Hepatocyte (in vitro differentiated cells): ENCODE results near the gene RNF39. TPM values are rescaled to one million over a fixed set of nuclear protein-coding genes. Genes with fewer than 3 reads are reported as not detected.

Experiments
- DNase-seq: peaks from one replicate; pipeline ENCODE4 v3.0.0-alpha.2; 2016; ENCODE audit warnings: low spot score
- H2AFZ ChIP-seq: fragments of 200-600 bp; sonication (generic); 2 replicates; pipeline ENCODE4 v1.6.0; 2016; ENCODE audit warnings: antibody characterized with exemption, mild to moderate bottlenecking
- H3K27ac ChIP-seq: fragments of 200-600 bp; sonication (generic); 2 replicates; pipeline ENCODE4 v1.5.1; 2016; ENCODE audit warnings: mild to moderate bottlenecking
- H3K27me3 ChIP-seq: fragments of 200-600 bp; sonication (generic); 2 replicates; pipeline ENCODE4 v1.6.1; 2016
- H3K36me3 ChIP-seq: fragments of 200-600 bp; sonication (generic); replicated peaks from 2 replicates; pipeline ENCODE4 v1.5.1; 2016; ENCODE audit warnings: low read depth; ENCODE audit not compliant: insufficient read depth
- H3K4me1 ChIP-seq: fragments of 200-600 bp; sonication (generic); 2 replicates; pipeline ENCODE4 v1.5.1; 2016; ENCODE audit warnings: mild to moderate bottlenecking, moderate library complexity; ENCODE audit not compliant: insufficient read depth
- H3K4me2 ChIP-seq: fragments of 200-600 bp; sonication (generic); 2 replicates; pipeline ENCODE4 v1.6.0; 2016
- H3K4me3 ChIP-seq: fragments of 200-600 bp; sonication (generic); 2 replicates; pipeline ENCODE4 v1.5.1; 2016; ENCODE audit warnings: mild to moderate bottlenecking
- H3K79me2 ChIP-seq: fragments of 200-600 bp; sonication (generic); 2 replicates; pipeline ENCODE4 v1.6.0; 2017; ENCODE audit warnings: mild to moderate bottlenecking
- H3K9me2 ChIP-seq: fragments of 200-600 bp; sonication (generic); replicated peaks from 2 replicates; pipeline ENCODE4 v1.6.0; 2017; ENCODE audit warnings: mild to moderate bottlenecking; ENCODE audit not compliant: insufficient read depth
- H3K9me3 ChIP-seq: fragments of 200-600 bp; sonication (generic); 2 replicates; pipeline ENCODE4 v1.5.1; 2016; ENCODE audit warnings: low read depth, mild to moderate bottlenecking
- H4K20me1 ChIP-seq: fragments of 200-600 bp; sonication (generic); 2 replicates; pipeline ENCODE4 v1.6.0; 2016; ENCODE audit warnings: mild to moderate bottlenecking; ENCODE audit not compliant: insufficient read depth, poor library complexity, severe bottlenecking
- CTCF ChIP-seq: fragments of 200-600 bp; sonication (generic); IDR thresholded peaks from 2 replicates; pipeline ENCODE4 v1.5.1; 2016; ENCODE audit warnings: antibody characterized with exemption, mild to moderate bottlenecking; ENCODE audit not compliant: poor library complexity
- EZH2 ChIP-seq: fragments of 200-600 bp; sonication (generic); IDR thresholded peaks from 2 replicates; pipeline ENCODE4 v1.6.1; 2016; ENCODE audit warnings: antibody characterized with exemption, mild to moderate bottlenecking, borderline replicate concordance
- EZH2phosphoT487 ChIP-seq: fragments of 200-600 bp; sonication (generic); IDR thresholded peaks from one replicate; pipeline ENCODE4 v1.6.1; 2018; ENCODE audit warnings: antibody characterized with exemption, mild to moderate bottlenecking, low read depth, moderate library complexity; ENCODE audit not compliant: unreplicated experiment, severe bottlenecking
- WGBS: methylation state at CpG from one replicate; pipeline ENCODE4 v1.1.6; 2016; ENCODE audit warnings: low lambda C conversion rate; ENCODE audit errors: missing lambda C conversion rate; 5-methylcytosine and 5-hydroxymethylcytosine counted together
- polyA plus RNA-seq: library from polyadenylated mRNA; unstranded; fragments of >200 nt; fragmentation: Nextera tagmentation; extraction: Ambion mirVana; gene quantifications from 2 replicates; pipeline ENCODE4 v1.2.1, GENCODE V29; 2016
- total RNA-seq: library from RNA; depleted of rRNA; stranded (reverse); fragments of >200 nt; gene quantifications from 2 replicates; pipeline ENCODE4 v1.2.3, GENCODE V29; 2014

RNF39 gene
- total and polyA plus RNA-seq, 2 experiments from 2014 or later = 0.73 to 3.3 TPM

GRCh38 chr6:30071858-30072257 lies 3.7 kb downstream of the RNF39 start:
- Histone ChIP-seq H4K20me1 (no peaks in the 10 kb centered on the region), H3K36me3 (no peaks in the 10 kb centered on the region), H3K4me3 (no peak overlapping the region), H3K79me2 (peaks cover 11% of the 10 kb centered on the region), H3K27me3 (peaks cover 74% of the 10 kb centered on the region), H3K9me2 (no peaks in the 10 kb centered on the region), H3K4me2 (peak overlapping the region; percentile 77), H2AFZ (no peak overlapping the region), H3K4me1 (peaks cover 31% of the 10 kb centered on the region), H3K9me3 (no peaks in the 10 kb centered on the region), H3K27ac (no peak overlapping the region)
- 63% methylated on average over 3 of the region's 3 CpGs for WGBS
- DNase-seq = no peak
- no peak for TF ChIP-seq EZH2
- TF ChIP-seq EZH2phosphoT487 = no peak
- TF ChIP-seq CTCF = no peak

DNA sequence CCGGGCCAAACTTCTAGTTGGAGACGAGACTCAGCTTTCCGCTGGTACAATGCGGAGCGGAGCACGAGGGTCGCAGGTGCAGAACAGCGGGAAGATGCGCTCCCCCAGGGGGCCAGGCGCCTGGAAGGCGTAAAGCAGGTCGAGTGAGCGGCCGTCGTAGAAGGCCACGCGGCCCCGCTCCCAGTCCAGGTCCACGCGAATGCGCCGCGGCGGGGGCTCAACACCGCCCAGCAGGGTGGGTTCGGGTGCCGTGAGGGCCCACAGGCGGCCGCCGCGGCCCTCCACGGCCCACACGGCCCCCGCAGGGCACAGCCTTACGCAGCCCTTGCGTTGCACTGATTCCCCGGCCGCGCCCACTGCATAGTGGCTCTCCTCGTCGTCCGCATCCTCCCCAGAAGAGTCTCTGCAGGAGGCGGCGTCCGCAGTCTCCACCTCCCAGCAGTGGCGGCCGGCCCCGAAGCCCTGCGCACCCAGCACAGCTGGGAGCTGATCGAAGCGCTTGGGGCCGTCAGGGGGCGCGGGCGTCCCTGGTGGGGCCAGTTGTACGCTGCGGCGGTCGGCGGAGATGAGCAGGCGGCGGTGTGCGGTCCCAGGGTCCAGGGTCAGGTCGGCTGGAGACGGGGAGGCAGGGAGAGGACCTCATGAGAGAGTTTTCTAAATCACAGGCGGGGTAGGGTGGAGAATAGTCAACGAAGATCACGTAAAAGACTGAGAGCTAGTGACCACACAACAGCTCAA lies 4.3 kb downstream of the RNF39 start:
- H3K27me3 ChIP-seq = peaks cover 68% of the 10 kb centered on the region
- H3K4me2 ChIP-seq = peak overlapping the region; percentile 77
- H3K27ac ChIP-seq = no peak overlapping the region
- no peak overlapping the region for H3K4me3 ChIP-seq
- WGBS = 14% methylated on average over 65 of the region's 68 CpGs
- H3K4me1 ChIP-seq = peaks cover 26% of the 10 kb centered on the region
- H3K36me3 ChIP-seq = no peaks in the 10 kb centered on the region
- H2AFZ ChIP-seq = no peak overlapping the region
- DNase-seq = peak; percentile 68
- no peaks in the 10 kb centered on the region for H4K20me1 ChIP-seq
- no peaks in the 10 kb centered on the region for H3K9me2 ChIP-seq
- H3K9me3 ChIP-seq = no peaks in the 10 kb centered on the region
- TF ChIP-seq EZH2 (peak; percentile 94), CTCF (no peak), EZH2phosphoT487 (no peak)
- H3K79me2 ChIP-seq = peaks cover 11% of the 10 kb centered on the region

GRCh38 chr6:30067460-30068139 lies 8.0 kb downstream of the RNF39 start:
- Histone ChIP-seq H4K20me1 (no peaks in the 10 kb centered on the region), H3K4me3 (peak overlapping the region; percentile 42), H3K27me3 (peaks cover 31% of the 10 kb centered on the region), H3K4me2 (peak overlapping the region; percentile 86), H3K9me2 (no peaks in the 10 kb centered on the region), H2AFZ (peak overlapping the region; percentile 30), H3K36me3 (no peaks in the 10 kb centered on the region), H3K27ac (peak overlapping the region; percentile 85), H3K9me3 (no peaks in the 10 kb centered on the region), H3K4me1 (peaks cover 14% of the 10 kb centered on the region), H3K79me2 (peaks cover 36% of the 10 kb centered on the region)
- no peak for TF ChIP-seq EZH2phosphoT487
- TF ChIP-seq CTCF = no peak
- no peak for TF ChIP-seq EZH2
- WGBS = 14% methylated on average over 8 of the region's 8 CpGs
- DNase-seq = peak; percentile 87
